Activated T-cell treated with anti-CD3 and anti-CD28 coated beads, Interleukin-2, amount 50 U/mL, for 72 hours (primary cell): ENCODE data around the gene CDKN1A. TPM values are rescaled to one million over a fixed set of nuclear protein-coding genes. Genes with fewer than 3 reads are reported as not detected.
"Not testable (repeated sequence)": the region's sequence is repeated elsewhere in the genome, so short reads cannot be mapped to it uniquely, and the experiment has no call there.

Source experiments
- ATAC-seq, 2 donors: fragments of 150-1000 bp; cut with Tn5 transposase; replicated peaks in 1 of 2; 2 replicates each; pipeline ENCODE4 v1.10.0; 2021; ENCODE audit warnings: moderate library complexity in 2 of 2, mild to moderate bottlenecking in 1 of 2
- DNase-seq, 2 donors: peaks; one replicate each; pipeline ENCODE4 v3.0.0; 2021 to 2022; ENCODE audit warnings: mixed read lengths in 1 of 2
- H3K27ac Mint-ChIP-seq: one replicate; pipeline ENCODE4 v1.8.0; 2022; ENCODE audit warnings: mild to moderate bottlenecking, moderate library complexity, mixed read lengths
- H3K27me3 Mint-ChIP-seq: one replicate; pipeline ENCODE4 v1.8.0; 2022; ENCODE audit warnings: low read depth, mixed read lengths
- H3K36me3 Mint-ChIP-seq, 2 donors: one replicate each; pipeline ENCODE4 v1.8.0; 2022; ENCODE audit warnings: mixed read lengths in 2 of 2, mild to moderate bottlenecking in 1 of 2; ENCODE audit not compliant: insufficient read depth in 2 of 2
- H3K4me1 Mint-ChIP-seq: one replicate; pipeline ENCODE4 v1.8.0; 2022; ENCODE audit warnings: low read depth, mixed read lengths
- H3K4me3 Mint-ChIP-seq, 2 donors: one replicate each; pipeline ENCODE4 v1.8.0; 2022; ENCODE audit warnings: mild to moderate bottlenecking in 2 of 2, mixed read lengths in 2 of 2, moderate library complexity in 2 of 2
- H3K9me3 Mint-ChIP-seq, 2 donors: one replicate each; pipeline ENCODE4 v1.8.0; 2022; ENCODE audit warnings: mixed read lengths in 2 of 2
- total RNA-seq, 2 donors: library from RNA; stranded (reverse); gene quantifications; one replicate each; pipeline ENCODE4 v1.2.3, GENCODE V29; 2022

CDKN1A gene
- total RNA-seq, 2 donors from 2014 or later, result 59.9 to 60.4 TPM

DNA sequence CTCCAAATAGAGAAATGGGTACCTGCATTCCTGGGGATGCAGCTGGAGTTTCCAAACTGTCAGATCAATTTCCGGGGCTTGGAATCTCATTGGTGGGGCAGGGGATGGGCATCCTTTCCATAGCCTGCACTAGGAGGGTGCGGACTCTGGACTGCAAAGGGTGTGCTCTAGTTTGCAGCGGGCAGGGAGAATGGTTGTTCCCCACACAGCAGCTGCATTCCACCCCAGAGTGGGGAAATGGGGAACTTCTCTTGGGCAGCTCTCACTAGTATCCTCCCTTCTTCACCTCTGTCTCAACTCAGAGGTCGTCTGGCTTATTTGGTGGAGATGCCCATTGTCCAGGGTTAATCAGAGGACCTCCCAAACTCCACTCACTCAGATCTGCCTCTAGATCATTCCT, 34.5 kb upstream of the CDKN1A start:
- H3K36me3 Mint-ChIP-seq, result no peaks in the 10 kb centered on the region
- no peaks in the 10 kb centered on the region for H3K9me3 Mint-ChIP-seq
- DNase-seq (no peak), ATAC-seq (no peak)
- H3K4me1 Mint-ChIP-seq, result no peaks in the 10 kb centered on the region
- H3K27me3 Mint-ChIP-seq, result no peaks in the 10 kb centered on the region
- H3K4me3 Mint-ChIP-seq, result no peak overlapping the region
- H3K27ac Mint-ChIP-seq, result no peak overlapping the region

DNA sequence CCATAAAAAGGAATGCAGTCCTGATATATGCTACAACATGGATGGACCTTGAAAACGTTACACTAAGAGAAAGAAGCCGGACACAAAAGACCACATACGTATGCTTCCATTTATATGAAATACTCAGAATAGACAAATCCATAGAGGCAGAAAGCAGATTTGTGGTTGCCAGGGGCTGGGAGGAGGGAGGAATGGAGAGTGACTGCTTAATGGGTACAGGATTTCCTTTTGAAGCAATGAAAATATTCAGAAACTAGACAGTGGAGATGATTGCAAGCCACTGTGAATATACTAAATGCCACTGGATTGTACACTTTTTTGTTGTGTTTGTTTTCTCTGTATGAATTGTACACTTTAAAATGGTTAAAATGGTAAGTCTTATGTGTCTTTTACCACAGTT, 29.4 kb upstream of the CDKN1A start:
- DNase-seq (no peak), ATAC-seq (no peak)
- no peaks in the 10 kb centered on the region for H3K9me3 Mint-ChIP-seq
- H3K27ac Mint-ChIP-seq, result no peak overlapping the region
- no peak overlapping the region for H3K4me3 Mint-ChIP-seq
- no peaks in the 10 kb centered on the region for H3K4me1 Mint-ChIP-seq
- H3K27me3 Mint-ChIP-seq, result peaks cover 22% of the 10 kb centered on the region
- H3K36me3 Mint-ChIP-seq, result no peaks in the 10 kb centered on the region

DNA sequence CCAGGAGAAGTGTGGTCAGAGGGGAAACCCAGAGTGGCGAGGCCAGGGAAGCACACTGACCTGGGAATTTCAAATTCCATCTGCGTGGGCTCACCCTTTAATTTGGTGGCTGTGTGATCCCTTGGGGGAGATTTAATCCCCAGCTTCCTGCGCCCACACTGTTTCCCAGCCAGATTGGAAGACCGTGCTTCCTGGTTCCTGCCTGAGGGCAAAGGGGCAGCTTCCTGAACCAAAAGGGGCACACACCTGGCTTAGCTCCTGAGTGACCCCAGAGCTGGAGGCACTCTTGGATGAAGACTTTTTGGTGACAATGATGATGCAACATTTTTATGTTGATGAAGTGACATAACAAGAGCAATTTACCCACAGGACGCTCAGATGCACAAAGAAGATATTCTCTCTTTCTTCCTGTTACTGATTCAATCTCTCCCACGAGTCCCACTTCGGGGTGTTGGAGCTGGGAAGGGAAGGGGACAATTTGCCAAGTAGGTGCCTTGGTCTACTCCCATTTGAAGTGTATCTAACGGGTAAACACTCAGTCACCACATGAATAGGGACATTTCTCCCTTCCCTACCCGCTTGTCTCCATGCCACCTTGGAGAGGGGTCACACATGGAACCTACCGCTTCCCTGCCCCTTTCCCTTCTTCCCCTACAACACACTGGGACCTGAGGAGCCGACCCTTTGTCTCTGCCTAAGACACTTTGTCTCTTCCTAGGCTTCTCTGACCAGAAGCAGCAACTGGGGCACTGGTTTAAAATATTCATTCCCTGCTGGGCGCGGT, 28.6 kb upstream of the CDKN1A start:
- no peak for ATAC-seq

DNA sequence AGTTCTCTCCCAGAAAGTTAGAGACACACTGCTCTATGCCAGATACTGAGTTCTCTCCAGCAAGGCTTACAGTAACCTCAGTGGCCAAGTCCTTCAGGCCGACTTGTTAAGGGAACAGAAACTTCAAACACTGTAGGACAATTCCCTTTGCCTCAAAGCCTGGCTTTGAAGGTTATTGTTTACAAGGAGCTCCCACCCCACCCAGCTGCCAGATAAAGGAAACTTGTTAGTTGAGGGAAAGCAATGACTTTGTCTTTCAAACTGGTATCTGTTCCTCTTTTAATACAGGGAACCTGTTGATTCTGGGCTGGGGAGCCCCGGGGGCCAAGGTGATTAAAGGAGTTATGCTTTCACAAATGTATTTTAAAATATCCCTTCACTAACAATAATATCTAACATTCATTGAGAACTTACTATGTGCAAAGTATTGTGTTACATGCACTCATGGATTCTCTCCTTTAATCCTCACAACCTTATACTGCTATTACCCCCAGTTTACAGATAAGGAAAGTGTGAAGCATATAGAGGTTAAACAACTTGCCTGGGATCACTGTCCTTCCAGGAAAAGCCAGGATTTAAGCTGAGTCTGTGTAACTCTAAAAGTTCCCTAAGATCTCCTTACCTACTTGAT, 27.6 kb upstream of the CDKN1A start:
- no peak overlapping the region for H3K27ac Mint-ChIP-seq
- ATAC-seq, result no peak
- no peaks in the 10 kb centered on the region for H3K9me3 Mint-ChIP-seq
- DNase-seq, result no peak
- no peaks in the 10 kb centered on the region for H3K36me3 Mint-ChIP-seq
- H3K4me3 Mint-ChIP-seq, result no peak overlapping the region
- peaks cover 38% of the 10 kb centered on the region for H3K27me3 Mint-ChIP-seq
- H3K4me1 Mint-ChIP-seq, result no peaks in the 10 kb centered on the region

More for the DNA sequence above, 28.6 kb upstream of the CDKN1A start:
- H3K27me3 Mint-ChIP-seq, result peaks cover 28% of the 10 kb centered on the region
- H3K36me3 Mint-ChIP-seq, result no peaks in the 10 kb centered on the region
- no peak overlapping the region for H3K4me3 Mint-ChIP-seq
- no peaks in the 10 kb centered on the region for H3K4me1 Mint-ChIP-seq
- H3K9me3 Mint-ChIP-seq, result no peaks in the 10 kb centered on the region
- no peak overlapping the region for H3K27ac Mint-ChIP-seq
- DNase-seq, result no peak

DNA sequence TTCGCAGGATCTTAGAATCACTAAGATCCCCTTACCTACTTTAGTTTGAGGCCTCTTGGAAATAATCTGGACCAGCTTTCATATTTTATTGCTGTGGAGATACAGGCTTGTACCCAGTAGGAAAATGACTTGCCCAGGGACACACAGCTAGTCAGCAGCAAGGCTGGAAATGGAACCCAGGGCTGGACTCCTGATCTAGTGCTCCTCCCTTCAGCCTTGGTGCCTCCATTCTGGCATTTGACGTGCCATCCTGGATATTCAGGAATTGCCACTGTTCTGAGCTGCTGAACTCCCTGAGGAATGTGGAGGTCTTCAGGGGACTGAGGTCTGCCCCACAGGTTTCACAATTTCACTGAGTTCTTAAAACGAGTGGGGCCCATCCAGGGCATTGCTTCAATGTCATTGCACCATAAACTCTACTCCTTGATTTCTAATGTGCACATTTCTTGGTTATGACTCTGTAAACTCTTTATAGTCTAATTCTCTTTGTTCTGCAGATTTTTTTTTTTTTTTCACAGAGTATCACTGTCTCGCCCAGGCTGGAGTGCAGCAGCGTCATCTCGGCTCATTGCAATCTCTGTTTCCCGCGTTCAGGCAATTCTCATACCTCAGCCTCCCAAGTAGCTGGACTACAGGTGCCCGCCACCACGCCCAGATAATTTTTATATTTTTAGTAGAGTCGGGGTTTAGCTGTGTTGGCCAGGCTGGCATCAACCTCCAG, 26.7 kb upstream of the CDKN1A start:
- Mint-ChIP-seq H3K4me3 (no peak overlapping the region), H3K36me3 (no peaks in the 10 kb centered on the region), H3K27ac (no peak overlapping the region), H3K27me3 (peaks cover 46% of the 10 kb centered on the region), H3K4me1 (no peaks in the 10 kb centered on the region), H3K9me3 (no peaks in the 10 kb centered on the region)
- DNase-seq, result no peak
- no peak for ATAC-seq

DNA sequence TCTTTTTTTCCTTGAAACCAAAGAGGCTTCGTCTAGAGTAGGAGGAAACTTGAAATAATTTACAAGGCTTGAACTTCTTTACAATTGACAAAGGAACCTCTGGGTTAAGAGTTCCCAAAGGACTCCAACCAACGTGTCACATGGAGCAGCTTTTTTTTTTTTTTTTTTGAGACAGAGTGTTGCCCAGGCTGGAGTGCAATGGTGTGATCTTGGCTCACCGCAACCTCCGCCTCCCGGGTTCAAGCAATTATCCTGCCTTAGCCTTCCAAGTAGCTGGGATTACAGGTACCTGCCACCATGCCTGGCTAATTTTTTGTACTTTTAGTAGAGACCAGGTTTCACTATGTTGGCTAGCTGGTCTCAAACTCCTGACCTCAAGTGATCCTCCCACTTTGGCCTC, 24.0 kb upstream of the CDKN1A start:
- not testable (repeated sequence) for ATAC-seq, H3K9me3 Mint-ChIP-seq, H3K4me1 Mint-ChIP-seq, H3K4me3 Mint-ChIP-seq, H3K27ac Mint-ChIP-seq, H3K36me3 Mint-ChIP-seq, DNase-seq
- H3K27me3 Mint-ChIP-seq, result peaks cover 58% of the 10 kb centered on the region

DNA sequence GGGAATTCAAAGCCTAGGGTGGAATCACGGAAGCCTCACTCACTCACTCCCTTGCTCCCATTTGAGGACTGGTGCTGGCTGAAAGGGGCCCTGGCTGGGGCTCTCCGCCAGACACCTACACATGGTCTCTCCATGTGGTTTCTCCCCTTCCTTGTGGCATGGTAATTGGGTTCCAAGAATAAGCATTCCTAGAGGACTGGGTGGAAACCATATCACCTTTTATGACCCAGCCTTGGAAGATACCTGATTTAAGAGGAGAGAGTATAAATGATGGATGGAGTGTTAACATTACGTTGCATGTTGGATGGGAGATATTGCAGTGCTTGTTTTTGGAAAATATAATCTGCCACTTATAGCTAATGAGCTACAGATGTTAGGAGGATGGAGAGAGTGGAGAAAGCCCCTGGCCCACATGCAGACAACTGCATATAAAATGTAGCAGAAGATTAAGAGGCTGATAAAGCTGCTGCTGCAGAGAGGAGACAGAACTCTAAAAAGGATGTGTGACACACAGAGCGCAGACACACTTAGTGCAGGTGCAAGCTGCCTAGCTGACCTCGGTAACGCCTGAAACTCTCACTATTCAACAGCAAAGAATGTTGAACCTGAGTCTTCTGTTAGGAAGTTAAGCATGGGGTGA, 23.3 kb upstream of the CDKN1A start:
- no peak overlapping the region for H3K27ac Mint-ChIP-seq
- no peaks in the 10 kb centered on the region for H3K9me3 Mint-ChIP-seq
- H3K27me3 Mint-ChIP-seq, result peaks cover 58% of the 10 kb centered on the region
- no peak for DNase-seq
- H3K4me3 Mint-ChIP-seq, result no peak overlapping the region
- H3K4me1 Mint-ChIP-seq, result no peaks in the 10 kb centered on the region
- H3K36me3 Mint-ChIP-seq, result no peaks in the 10 kb centered on the region
- ATAC-seq, result no peak

DNA sequence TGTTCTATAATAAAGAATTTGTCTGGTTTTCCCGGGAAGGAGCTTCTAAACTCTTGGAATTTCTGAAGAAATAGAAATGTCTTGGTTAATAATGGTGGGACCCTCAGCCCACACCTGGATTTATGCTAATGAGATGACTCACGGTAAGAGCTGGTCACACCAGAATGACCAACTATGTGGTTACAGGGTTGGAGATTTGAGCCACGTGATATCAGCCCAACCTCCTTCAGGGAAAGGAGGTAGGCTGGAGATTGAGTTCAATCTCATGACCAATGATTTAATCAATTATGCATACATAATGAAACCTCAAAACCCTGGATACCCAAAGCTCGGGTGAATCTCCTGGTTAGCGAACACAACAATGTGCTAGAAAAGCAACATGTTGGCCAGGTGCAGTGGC, 22.1 kb upstream of the CDKN1A start:
- Mint-ChIP-seq H3K27ac (no peak overlapping the region), H3K4me1 (no peaks in the 10 kb centered on the region), H3K27me3 (peaks cover 55% of the 10 kb centered on the region), H3K36me3 (no peaks in the 10 kb centered on the region), H3K4me3 (no peak overlapping the region), H3K9me3 (no peaks in the 10 kb centered on the region)
- DNase-seq (no peak), ATAC-seq (no peak)

DNA sequence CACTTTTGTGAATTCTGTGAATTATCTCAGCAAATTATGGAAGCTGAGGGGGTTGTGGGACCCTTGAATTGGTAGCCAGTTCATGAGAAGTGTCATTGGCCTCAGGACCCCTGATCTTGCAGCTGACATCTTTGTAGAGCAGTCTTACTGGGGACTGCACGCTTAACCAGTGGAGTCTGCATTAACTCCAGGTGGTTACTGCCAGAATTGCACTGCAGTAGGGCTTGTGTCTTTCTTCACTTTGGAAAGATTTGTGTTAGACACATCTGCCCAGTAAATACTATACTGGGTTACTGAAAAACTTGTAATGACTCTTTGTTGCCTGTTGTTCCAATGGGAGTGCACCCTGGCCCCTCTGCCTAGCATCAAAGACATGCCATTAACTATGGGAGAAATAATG, 21.2 kb upstream of the CDKN1A start:
- H3K9me3 Mint-ChIP-seq, result no peaks in the 10 kb centered on the region
- no peak overlapping the region for H3K4me3 Mint-ChIP-seq
- H3K36me3 Mint-ChIP-seq, result no peaks in the 10 kb centered on the region
- ATAC-seq (no peak), DNase-seq (no peak)
- peaks cover 55% of the 10 kb centered on the region for H3K27me3 Mint-ChIP-seq
- no peaks in the 10 kb centered on the region for H3K4me1 Mint-ChIP-seq
- no peak overlapping the region for H3K27ac Mint-ChIP-seq

DNA sequence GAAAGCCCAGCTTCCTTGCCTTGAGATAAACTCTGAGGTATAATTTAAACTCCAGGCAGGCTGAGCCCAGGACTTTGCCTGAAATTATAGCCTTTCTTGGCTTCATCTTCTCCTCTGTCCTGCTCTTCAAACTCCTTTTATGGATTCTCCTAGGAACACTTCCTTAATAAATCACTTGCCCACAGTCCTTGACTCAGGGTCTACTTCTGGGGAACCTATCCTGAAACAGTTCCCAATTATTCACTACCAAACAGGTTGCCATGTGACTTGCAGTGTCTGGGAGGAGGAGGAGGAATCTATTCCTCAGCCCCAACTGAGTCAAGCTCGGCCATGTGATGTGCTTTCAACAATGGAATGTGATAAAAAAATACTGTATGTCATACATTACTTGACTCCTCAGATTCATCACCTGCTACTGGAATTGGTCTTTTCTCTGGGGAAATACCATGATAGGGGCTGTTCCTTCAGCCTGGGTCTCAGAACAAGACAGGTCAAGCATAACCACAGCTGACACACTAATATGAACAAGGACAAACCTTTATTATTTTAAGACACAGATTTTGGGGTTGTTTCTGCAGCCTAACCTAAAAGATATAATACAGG, 20.5 kb upstream of the CDKN1A start:
- H3K4me3 Mint-ChIP-seq, result no peak overlapping the region
- peaks cover 58% of the 10 kb centered on the region for H3K27me3 Mint-ChIP-seq
- no peak overlapping the region for H3K27ac Mint-ChIP-seq
- no peaks in the 10 kb centered on the region for H3K36me3 Mint-ChIP-seq
- ATAC-seq (no peak), DNase-seq (no peak)
- H3K4me1 Mint-ChIP-seq, result no peaks in the 10 kb centered on the region
- H3K9me3 Mint-ChIP-seq, result no peaks in the 10 kb centered on the region

DNA sequence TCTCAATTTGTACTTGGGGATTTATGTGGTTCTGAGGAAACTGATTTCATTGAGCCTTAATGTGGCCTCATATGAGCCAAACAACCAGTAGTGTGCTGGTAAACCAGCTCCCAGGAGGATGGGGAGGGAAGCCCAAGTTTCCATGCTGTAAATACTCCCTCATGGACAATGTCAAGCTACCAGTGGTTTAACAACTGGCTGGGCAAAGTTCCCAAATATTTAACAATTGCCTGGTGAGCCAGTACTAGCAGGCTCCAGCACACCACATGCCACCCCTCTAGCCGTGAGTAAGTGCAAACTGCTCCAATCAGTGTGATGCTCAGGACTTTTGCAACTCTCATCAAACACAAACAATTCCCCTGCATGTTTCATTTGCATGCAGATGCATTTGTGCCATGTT, 19.2 kb upstream of the CDKN1A start:
- H3K27me3 Mint-ChIP-seq, result peaks cover 55% of the 10 kb centered on the region
- H3K36me3 Mint-ChIP-seq, result no peaks in the 10 kb centered on the region
- no peak overlapping the region for H3K27ac Mint-ChIP-seq
- DNase-seq (no peak), ATAC-seq (no peak)
- H3K4me3 Mint-ChIP-seq, result no peak overlapping the region
- H3K4me1 Mint-ChIP-seq, result peaks cover 4% of the 10 kb centered on the region
- no peaks in the 10 kb centered on the region for H3K9me3 Mint-ChIP-seq

DNA sequence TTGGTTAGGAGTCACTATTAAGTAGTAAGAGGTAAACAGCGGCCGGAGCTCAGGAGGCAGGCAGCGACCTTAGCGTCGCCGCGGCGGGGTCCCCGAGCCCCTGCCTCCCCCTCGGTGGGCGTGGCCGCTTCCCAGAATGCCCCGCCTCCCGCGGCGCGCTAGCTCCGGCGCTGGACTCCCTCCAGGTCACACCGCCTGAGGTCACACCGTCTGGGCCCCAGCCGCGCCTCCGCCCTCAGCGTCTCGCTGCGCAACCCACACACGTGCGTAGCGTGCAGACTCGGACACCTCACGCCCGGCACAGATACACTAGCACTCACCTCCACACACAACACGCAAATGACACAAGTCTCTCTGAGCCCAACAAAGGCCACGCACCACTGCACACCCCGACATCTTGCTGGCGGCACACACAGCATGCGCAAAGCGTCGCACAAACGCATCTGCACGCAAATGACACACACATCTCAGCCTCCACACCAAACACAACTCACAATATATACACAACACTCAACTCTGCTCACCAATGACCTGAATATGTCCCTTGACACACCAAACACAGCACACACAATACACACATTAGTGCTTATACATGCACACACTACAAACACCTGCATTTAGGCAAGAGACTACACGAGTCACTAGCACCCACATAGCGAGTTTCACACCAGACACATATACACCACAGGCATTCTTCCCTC, 17.6 kb upstream of the CDKN1A start:
- Mint-ChIP-seq H3K4me3 (no peak overlapping the region), H3K27ac (no peak overlapping the region), H3K36me3 (no peaks in the 10 kb centered on the region), H3K27me3 (peaks cover 41% of the 10 kb centered on the region), H3K4me1 (peaks cover 5% of the 10 kb centered on the region), H3K9me3 (no peaks in the 10 kb centered on the region)
- DNase-seq (no peak), ATAC-seq (no peak)
